ENCODE data around the gene AKAP13.

AKAP13 gene

GRCh38 chr15:85393210-85393609 is 12.8 kb downstream of the AKAP13 start:
- Histone ChIP-seq H3K4me1 (ENCODE audit: control insufficient read depth, insufficient read depth, low read length) (peaks cover 14% of the 10 kb centered on the region), H3K36me3 (ENCODE audit: control insufficient read depth, insufficient read depth, low read length) (no peaks in the 10 kb centered on the region), H3K9ac (ENCODE audit: low read depth, low read length) (no peak overlapping the region), H3K9me3 (ENCODE audit: control insufficient read depth, insufficient read depth, low read length) (no peaks in the 10 kb centered on the region), H3K4me3 (ENCODE audit: low read depth, low read length) (no peak overlapping the region), H3K27me3 (ENCODE audit: control insufficient read depth, insufficient read depth, low read length) (no peaks in the 10 kb centered on the region)

- H3K4me3 ChIP-seq (ENCODE audit: low read depth, low read length) = no peak overlapping the region
- no peak overlapping the region for H3K9ac ChIP-seq (ENCODE audit: low read depth, low read length)
- no peaks in the 10 kb centered on the region for H3K27me3 ChIP-seq (ENCODE audit: control insufficient read depth, insufficient read depth, low read length)
- no peaks in the 10 kb centered on the region for H3K9me3 ChIP-seq (ENCODE audit: control insufficient read depth, insufficient read depth, low read length)
- H3K36me3 ChIP-seq (ENCODE audit: control insufficient read depth, insufficient read depth, low read length) = no peaks in the 10 kb centered on the region
- H3K4me1 ChIP-seq (ENCODE audit: control insufficient read depth, insufficient read depth, low read length) = peaks cover 9% of the 10 kb centered on the region
These were observed 14.3 kb downstream of the AKAP13 start for GRCh38 chr15:85394554-85395333.

GRCh38 chr15:85396554-85396953 is 16.2 kb downstream of the AKAP13 start:
- Histone ChIP-seq H3K36me3 (ENCODE audit: control insufficient read depth, insufficient read depth, low read length) (no peaks in the 10 kb centered on the region), H3K9ac (ENCODE audit: low read depth, low read length) (no peak overlapping the region), H3K4me3 (ENCODE audit: low read depth, low read length) (no peak overlapping the region), H3K9me3 (ENCODE audit: control insufficient read depth, insufficient read depth, low read length) (no peaks in the 10 kb centered on the region), H3K27me3 (ENCODE audit: control insufficient read depth, insufficient read depth, low read length) (no peaks in the 10 kb centered on the region), H3K4me1 (ENCODE audit: control insufficient read depth, insufficient read depth, low read length) (peaks cover 11% of the 10 kb centered on the region)

GRCh38 chr15:85397151-85397550 is 16.7 kb downstream of the AKAP13 start:
- Histone ChIP-seq H3K4me1 (ENCODE audit: control insufficient read depth, insufficient read depth, low read length) (peaks cover 15% of the 10 kb centered on the region), H3K36me3 (ENCODE audit: control insufficient read depth, insufficient read depth, low read length) (no peaks in the 10 kb centered on the region), H3K9me3 (ENCODE audit: control insufficient read depth, insufficient read depth, low read length) (no peaks in the 10 kb centered on the region)

GRCh38 chr15:85397926-85398325 is 17.5 kb downstream of the AKAP13 start:
- no peaks in the 10 kb centered on the region for H3K9me3 ChIP-seq (ENCODE audit: control insufficient read depth, insufficient read depth, low read length)
- peaks cover 20% of the 10 kb centered on the region for H3K4me1 ChIP-seq (ENCODE audit: control insufficient read depth, insufficient read depth, low read length)
- no peaks in the 10 kb centered on the region for H3K27me3 ChIP-seq (ENCODE audit: control insufficient read depth, insufficient read depth, low read length)
- no peak overlapping the region for H3K9ac ChIP-seq (ENCODE audit: low read depth, low read length)
- H3K4me3 ChIP-seq (ENCODE audit: low read depth, low read length) = no peak overlapping the region
- no peaks in the 10 kb centered on the region for H3K36me3 ChIP-seq (ENCODE audit: control insufficient read depth, insufficient read depth, low read length)

More at GRCh38 chr15:85397151-85397550, 16.7 kb downstream of the AKAP13 start:
- no peak overlapping the region for H3K9ac ChIP-seq (ENCODE audit: low read depth, low read length)
- H3K27me3 ChIP-seq (ENCODE audit: control insufficient read depth, insufficient read depth, low read length) = no peaks in the 10 kb centered on the region
- no peak overlapping the region for H3K4me3 ChIP-seq (ENCODE audit: low read depth, low read length)

- Histone ChIP-seq H3K27me3 (ENCODE audit: control insufficient read depth, insufficient read depth, low read length) (no peaks in the 10 kb centered on the region), H3K4me3 (ENCODE audit: low read depth, low read length) (no peak overlapping the region), H3K36me3 (ENCODE audit: control insufficient read depth, insufficient read depth, low read length) (no peaks in the 10 kb centered on the region), H3K9me3 (ENCODE audit: control insufficient read depth, insufficient read depth, low read length) (no peaks in the 10 kb centered on the region), H3K4me1 (ENCODE audit: control insufficient read depth, insufficient read depth, low read length) (peaks cover 19% of the 10 kb centered on the region), H3K9ac (ENCODE audit: low read depth, low read length) (no peak overlapping the region)
These were observed 18.4 kb downstream of the AKAP13 start for GRCh38 chr15:85398822-85399221.

GRCh38 chr15:85399627-85400026 is 19.2 kb downstream of the AKAP13 start:
- H3K36me3 ChIP-seq (ENCODE audit: control insufficient read depth, insufficient read depth, low read length) = no peaks in the 10 kb centered on the region
- H3K4me1 ChIP-seq (ENCODE audit: control insufficient read depth, insufficient read depth, low read length) = peaks cover 11% of the 10 kb centered on the region
- H3K4me3 ChIP-seq (ENCODE audit: low read depth, low read length) = no peak overlapping the region
- H3K27me3 ChIP-seq (ENCODE audit: control insufficient read depth, insufficient read depth, low read length) = no peaks in the 10 kb centered on the region
- no peak overlapping the region for H3K9ac ChIP-seq (ENCODE audit: low read depth, low read length)
- no peaks in the 10 kb centered on the region for H3K9me3 ChIP-seq (ENCODE audit: control insufficient read depth, insufficient read depth, low read length)

GRCh38 chr15:85400606-85401005 is 20.2 kb downstream of the AKAP13 start:
- Histone ChIP-seq H3K4me3 (ENCODE audit: low read depth, low read length) (no peak overlapping the region), H3K4me1 (ENCODE audit: control insufficient read depth, insufficient read depth, low read length) (peaks cover 10% of the 10 kb centered on the region), H3K36me3 (ENCODE audit: control insufficient read depth, insufficient read depth, low read length) (no peaks in the 10 kb centered on the region), H3K9ac (ENCODE audit: low read depth, low read length) (no peak overlapping the region), H3K27me3 (ENCODE audit: control insufficient read depth, insufficient read depth, low read length) (no peaks in the 10 kb centered on the region), H3K9me3 (ENCODE audit: control insufficient read depth, insufficient read depth, low read length) (no peaks in the 10 kb centered on the region)

- Histone ChIP-seq H3K4me3 (ENCODE audit: low read depth, low read length) (no peak overlapping the region), H3K36me3 (ENCODE audit: control insufficient read depth, insufficient read depth, low read length) (no peaks in the 10 kb centered on the region), H3K27me3 (ENCODE audit: control insufficient read depth, insufficient read depth, low read length) (no peaks in the 10 kb centered on the region), H3K4me1 (ENCODE audit: control insufficient read depth, insufficient read depth, low read length) (peaks cover 10% of the 10 kb centered on the region), H3K9me3 (ENCODE audit: control insufficient read depth, insufficient read depth, low read length) (no peaks in the 10 kb centered on the region), H3K9ac (ENCODE audit: low read depth, low read length) (no peak overlapping the region)
These were observed 20.8 kb downstream of the AKAP13 start for GRCh38 chr15:85401108-85401774.

GRCh38 chr15:85402195-85402881 is 21.9 kb downstream of the AKAP13 start:
- H3K9me3 ChIP-seq (ENCODE audit: control insufficient read depth, insufficient read depth, low read length) = no peaks in the 10 kb centered on the region
- peaks cover 10% of the 10 kb centered on the region for H3K4me1 ChIP-seq (ENCODE audit: control insufficient read depth, insufficient read depth, low read length)
- H3K27me3 ChIP-seq (ENCODE audit: control insufficient read depth, insufficient read depth, low read length) = no peaks in the 10 kb centered on the region
- H3K9ac ChIP-seq (ENCODE audit: low read depth, low read length) = no peak overlapping the region
- H3K36me3 ChIP-seq (ENCODE audit: control insufficient read depth, insufficient read depth, low read length) = no peaks in the 10 kb centered on the region
- H3K4me3 ChIP-seq (ENCODE audit: low read depth, low read length) = no peak overlapping the region

- Histone ChIP-seq H3K9me3 (ENCODE audit: control insufficient read depth, insufficient read depth, low read length) (no peaks in the 10 kb centered on the region), H3K4me3 (ENCODE audit: low read depth, low read length) (no peak overlapping the region), H3K27me3 (ENCODE audit: control insufficient read depth, insufficient read depth, low read length) (no peaks in the 10 kb centered on the region), H3K36me3 (ENCODE audit: control insufficient read depth, insufficient read depth, low read length) (no peaks in the 10 kb centered on the region), H3K9ac (ENCODE audit: low read depth, low read length) (no peak overlapping the region), H3K4me1 (ENCODE audit: control insufficient read depth, insufficient read depth, low read length) (peaks cover 10% of the 10 kb centered on the region)
These were observed 23.3 kb downstream of the AKAP13 start for GRCh38 chr15:85403745-85404144.

Data from iPS-15b (cell line).